AG04449 (cell line): Measurements from ENCODE around the gene LDHAL6A.

ENCODE experiments used
- CTCF ChIA-PET: fragments of 350-600 bp; formaldehyde crosslinking; extraction: SDS; loops from one replicate; lab custom pipeline; 2021; ENCODE audit warnings: antibody characterized with exemption; lab: Yijun Ruan, JAX
- POLR2A ChIA-PET: fragments of 400-600, 350-600 bp; formaldehyde crosslinking; extraction: SDS; loops from one replicate; lab custom pipeline; 2020; ENCODE audit warnings: antibody characterized with exemption, inconsistent platforms; lab: Yijun Ruan, JAX
- DNase-seq: peaks from one replicate; pipeline ENCODE4 v3.0.0-alpha.2; 2010; ENCODE audit warnings: low read depth, low spot score
- H3K4me3 ChIP-seq: 2 replicates; pipeline ENCODE4 v1.5.1; 2011; ENCODE audit warnings: low read depth, mild to moderate bottlenecking, control low read depth, low read length
- TF ChIP-seq, protein P1 (sequence below): IDR thresholded peaks from one replicate; pipeline ENCODE4 v1.5.1; 2011; ENCODE audit warnings: mild to moderate bottlenecking, moderate library complexity, low read length, control low read depth, inconsistent platforms; ENCODE audit not compliant: insufficient read depth; ENCODE audit errors: missing control alignments

The LDHAL6A gene

DNA sequence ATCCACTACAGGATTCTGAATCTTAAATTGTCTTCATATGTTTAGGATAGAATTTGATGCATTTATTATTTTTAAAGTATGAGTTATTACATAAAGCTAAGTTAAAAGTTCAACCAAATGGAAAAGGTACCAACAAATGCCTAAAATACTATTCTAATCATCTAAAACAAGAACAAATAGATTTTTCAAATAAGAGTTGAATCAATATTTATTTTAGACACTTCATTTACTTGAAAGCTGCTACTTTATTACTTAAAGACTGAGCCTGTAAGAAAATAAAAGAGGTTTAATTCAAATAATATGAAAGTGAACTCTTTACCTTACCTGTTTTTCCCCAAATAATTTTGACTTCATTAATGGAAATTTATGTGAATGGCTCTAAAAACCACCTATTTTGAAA lies 16.9 kb downstream of the LDHAL6A start:
- ChIA-PET POLR2A (no interaction called here), CTCF (no interaction called here)
- TF ChIP-seq, protein P1, sequence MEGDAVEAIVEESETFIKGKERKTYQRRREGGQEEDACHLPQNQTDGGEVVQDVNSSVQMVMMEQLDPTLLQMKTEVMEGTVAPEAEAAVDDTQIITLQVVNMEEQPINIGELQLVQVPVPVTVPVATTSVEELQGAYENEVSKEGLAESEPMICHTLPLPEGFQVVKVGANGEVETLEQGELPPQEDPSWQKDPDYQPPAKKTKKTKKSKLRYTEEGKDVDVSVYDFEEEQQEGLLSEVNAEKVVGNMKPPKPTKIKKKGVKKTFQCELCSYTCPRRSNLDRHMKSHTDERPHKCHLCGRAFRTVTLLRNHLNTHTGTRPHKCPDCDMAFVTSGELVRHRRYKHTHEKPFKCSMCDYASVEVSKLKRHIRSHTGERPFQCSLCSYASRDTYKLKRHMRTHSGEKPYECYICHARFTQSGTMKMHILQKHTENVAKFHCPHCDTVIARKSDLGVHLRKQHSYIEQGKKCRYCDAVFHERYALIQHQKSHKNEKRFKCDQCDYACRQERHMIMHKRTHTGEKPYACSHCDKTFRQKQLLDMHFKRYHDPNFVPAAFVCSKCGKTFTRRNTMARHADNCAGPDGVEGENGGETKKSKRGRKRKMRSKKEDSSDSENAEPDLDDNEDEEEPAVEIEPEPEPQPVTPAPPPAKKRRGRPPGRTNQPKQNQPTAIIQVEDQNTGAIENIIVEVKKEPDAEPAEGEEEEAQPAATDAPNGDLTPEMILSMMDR = no peak
- no peak for DNase-seq
- no peak overlapping the region for H3K4me3 ChIP-seq

DNA sequence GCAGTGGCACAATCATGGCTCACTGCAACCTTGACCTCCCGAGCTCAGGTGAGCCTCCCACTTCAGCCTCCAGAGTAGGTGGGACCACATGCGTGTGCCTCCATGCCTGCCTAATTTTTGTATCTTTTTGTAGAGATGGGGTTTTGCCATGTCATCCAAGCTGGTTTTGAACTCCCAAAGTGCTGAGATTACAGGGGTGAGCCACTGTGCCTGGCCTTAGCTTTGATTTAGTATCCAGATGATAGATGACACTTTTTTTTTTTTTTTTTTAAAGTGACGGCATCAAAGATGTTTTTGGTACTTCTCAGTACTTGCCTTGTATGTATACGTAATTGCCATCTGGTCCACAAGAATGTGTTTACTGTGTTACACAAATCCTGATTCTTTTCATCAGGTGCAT lies 23.4 kb downstream of the LDHAL6A start:
- ChIA-PET CTCF (interaction anchor here (1.1 kb wide), 1 partner anchor 10 kb away, joined by 5 read pairs; no protein-coding TSS in a partner anchor), POLR2A (no interaction called here)
- no peak overlapping the region for H3K4me3 ChIP-seq
- TF ChIP-seq, protein P1 = no peak
- no peak for DNase-seq

DNA sequence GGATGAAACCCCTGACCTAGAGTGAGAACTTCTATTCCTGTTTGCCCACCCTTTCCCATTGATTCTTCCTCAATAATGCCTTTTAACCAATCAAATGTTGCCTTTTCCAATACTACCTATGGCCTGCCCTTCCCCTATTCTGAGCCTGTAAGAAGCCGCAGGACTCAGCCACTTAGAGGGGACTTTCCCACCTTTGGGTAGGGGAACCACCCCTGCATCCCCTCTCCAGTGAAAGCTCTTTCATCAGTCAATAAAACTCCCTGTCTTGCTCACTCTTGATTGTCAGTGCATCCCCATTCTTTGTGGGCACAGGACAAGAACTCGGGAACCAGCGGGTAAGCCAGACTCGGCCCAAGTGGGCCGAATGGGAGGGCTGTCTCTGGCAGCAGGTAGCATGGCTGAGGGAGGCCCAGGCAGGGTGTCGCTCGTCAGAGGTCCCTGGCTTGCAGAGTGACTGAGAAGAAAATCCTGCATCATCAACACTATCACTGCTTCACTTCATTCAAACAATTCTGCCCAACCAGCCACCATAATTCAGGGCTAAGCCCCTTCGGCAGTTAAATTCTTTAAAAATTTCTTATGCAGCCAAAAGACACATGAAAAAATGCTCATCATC lies 30.4 kb downstream of the LDHAL6A start:
- no peak overlapping the region for H3K4me3 ChIP-seq
- CTCF ChIA-PET = no interaction called here
- POLR2A ChIA-PET = no interaction called here
- no peak for DNase-seq
- TF ChIP-seq, protein P1 = no peak

DNA sequence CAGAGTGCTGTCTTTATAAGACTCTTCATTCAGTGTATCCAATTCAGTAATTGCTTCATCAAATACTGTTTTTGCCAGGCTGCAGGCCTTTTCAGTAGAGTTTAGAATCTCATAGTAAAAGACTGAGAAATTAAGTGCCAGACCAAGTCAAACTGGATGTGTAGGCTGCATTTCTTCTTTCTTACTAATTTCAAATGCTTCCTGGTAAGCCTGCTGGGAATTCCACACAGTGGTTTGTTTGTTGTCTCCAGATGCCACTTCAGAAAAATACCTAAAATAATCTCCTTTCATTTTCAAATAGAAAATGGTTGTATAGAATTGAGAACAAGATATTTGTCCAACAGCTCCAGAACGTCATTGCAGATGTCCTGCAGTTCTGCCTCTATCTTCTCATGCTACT lies 34.7 kb downstream of the LDHAL6A start:
- POLR2A ChIA-PET = no interaction called here
- H3K4me3 ChIP-seq = no peak overlapping the region
- DNase-seq = no peak
- TF ChIP-seq, protein P1 = no peak
- CTCF ChIA-PET = interaction anchor here (1.3 to 1.9 kb wide), 2 partner anchors 11 to 247 kb away, joined by 3 to 5 read pairs; no protein-coding TSS in a partner anchor

DNA sequence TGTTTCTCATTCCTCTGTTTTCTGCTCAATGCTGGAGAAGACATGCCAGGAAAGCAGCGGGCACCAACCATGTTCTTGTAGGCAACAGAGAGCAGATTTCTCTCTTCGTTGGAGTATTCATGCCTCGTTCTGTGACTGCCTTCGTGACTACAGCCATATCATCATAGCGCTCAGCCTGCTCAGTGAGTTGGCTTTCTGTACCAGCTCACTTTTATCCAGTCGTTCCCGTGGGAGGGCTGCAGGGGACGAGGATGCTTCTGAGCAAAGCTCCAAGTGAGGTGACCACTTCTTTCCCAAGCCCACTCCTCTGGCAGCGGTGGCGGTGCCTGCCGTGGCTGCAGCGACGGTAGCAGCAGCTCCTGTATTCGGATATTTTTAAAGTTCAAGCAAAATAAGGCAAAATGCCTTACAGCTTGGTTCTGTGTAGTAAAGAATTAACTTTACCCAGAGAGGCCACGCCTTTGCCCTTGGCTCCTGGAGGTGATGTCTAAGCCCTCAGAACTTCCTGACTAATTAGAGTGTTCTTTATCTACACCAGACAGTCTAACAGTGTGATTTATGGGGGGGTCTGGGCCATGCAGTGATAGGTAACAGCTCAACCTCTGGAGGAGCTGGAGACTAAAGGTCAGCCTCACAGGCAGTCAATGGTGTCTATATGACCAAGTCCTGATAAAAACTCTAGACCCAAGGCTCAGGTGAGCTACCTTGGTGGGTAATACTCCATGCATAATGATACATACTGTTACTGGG lies 35.3 kb downstream of the LDHAL6A start:
- TF ChIP-seq, protein P1 = no peak
- H3K4me3 ChIP-seq = no peak overlapping the region
- POLR2A ChIA-PET = no interaction called here
- DNase-seq = no peak
- CTCF ChIA-PET = interaction anchor here (1.3 to 1.9 kb wide), 2 partner anchors 10 to 247 kb away, joined by 3 to 5 read pairs; no protein-coding TSS in a partner anchor

DNA sequence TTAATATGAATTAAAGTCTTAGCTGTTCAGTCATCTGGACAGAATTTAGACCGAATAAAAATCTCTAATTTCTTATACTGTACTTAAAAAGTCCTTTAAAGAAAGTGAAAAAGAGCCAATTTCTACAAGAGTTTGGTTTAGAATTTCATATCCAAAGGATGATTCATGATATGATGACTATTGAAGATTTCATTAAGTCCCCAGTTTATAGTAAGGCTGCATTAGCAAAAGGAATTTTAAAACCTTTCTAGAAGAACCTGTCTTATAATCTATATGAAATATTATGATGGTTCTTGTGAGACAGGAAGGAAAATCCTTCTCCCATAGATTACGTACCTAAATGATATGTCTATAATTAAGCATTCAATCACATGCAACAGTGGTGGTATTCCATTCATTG lies 36.3 kb downstream of the LDHAL6A start:
- POLR2A ChIA-PET = no interaction called here
- CTCF ChIA-PET = interaction anchor here (1.9 kb wide), 1 partner anchor 248 kb away, joined by 5 read pairs; no protein-coding TSS in a partner anchor
- no peak for DNase-seq
- no peak overlapping the region for H3K4me3 ChIP-seq
- TF ChIP-seq, protein P1 = no peak
